ENCODE results near the gene FBXW11. TPM values are rescaled to one million over a fixed set of nuclear protein-coding genes. Genes with fewer than 3 reads are reported as not detected.

Gene FBXW11
- polyA plus RNA-seq, 2 of the 4 experiments (the other 2 are of a cell fraction) = 39.3 to 80.2 TPM

DNA sequence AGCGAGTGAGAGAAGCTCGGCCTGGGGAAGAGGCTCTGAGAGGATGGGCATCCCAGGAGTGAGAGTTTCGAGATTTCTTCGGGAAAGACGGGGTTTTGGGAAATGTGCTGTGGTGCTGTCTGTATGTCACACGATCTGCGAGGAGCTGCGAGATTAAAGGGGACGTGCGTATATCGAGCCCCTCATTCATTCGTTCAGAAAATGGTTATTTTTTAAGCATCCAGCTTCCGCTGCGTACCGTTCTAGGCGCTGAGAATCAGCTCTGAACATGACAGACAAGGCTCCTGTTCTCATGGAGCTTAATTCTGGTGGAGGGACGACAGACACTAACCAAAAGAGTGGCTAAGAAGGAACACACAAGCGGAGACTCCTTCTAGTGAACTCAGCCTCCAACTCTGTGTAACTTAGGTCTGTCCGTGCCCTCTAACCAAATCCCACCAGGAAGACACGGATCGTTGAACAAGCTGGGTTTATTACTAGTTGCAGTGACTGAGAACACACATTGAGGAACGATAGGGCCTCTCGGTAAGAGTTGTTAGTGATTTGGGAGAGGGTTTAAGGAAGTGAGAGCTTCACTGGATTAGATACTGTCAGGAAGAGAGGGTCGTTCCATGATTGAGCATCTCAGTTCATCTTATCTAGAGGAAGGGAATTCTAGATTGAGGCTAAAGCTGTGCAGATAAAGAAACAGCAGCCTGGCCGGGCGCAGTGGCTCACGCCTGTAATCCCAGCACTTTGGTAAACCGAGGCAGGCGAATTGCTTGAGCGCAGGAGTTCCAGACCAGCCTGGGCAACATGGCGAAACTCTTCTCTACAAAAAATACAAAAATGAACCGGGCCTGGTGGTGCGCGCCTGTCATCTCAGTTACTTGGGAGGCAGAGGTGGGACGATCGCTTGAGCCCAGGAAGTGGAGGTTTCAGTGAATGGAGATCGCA is 1.0 kb upstream of the FBXW11 start:
- POLR2A ChIA-PET = interaction anchor here (0.9 to 2.1 kb wide), 9 partner anchors 9 to 589 kb away, joined by 3 to 12 read pairs (median 4); partner anchors contain the start of genes STK10 and UBTD2
- WGBS (ENCODE audit: missing lambda C conversion rate) = 39% methylated on average over 37 of the region's 37 CpGs

DNA sequence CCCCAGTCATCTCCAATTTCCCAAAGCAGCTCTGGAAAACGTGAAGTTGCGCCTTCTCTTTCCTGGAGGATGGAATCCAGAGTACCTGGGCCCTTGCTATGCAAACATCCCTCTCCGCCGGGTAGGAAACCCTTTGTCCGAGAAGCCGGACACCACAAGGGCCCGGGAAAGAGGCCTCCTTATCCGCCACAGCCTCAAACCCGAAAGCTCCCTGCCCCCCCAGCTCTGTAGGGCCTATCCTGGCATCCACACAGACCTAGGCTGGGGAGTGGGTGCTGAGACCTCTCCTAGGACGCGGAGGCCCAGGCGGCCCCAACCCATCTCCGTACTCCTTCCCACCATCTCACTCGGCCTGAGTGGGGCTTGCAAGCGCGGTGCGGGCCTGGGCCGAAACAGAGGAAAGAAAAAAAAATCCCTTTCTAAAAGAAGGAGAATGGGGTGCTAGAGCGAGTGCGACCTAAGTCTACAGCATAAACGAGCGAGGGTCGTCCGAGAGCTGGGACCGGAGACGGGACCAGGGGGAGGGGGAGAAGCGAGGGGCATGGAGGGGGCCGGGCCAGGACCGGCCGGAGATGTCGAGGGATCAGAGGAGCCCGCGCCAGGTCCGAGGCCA is 624 bp downstream of the FBXW11 start:
- Histone ChIP-seq H3K4me2 (peak overlapping the region; percentile 83), H3K27ac (peak overlapping the region; percentile 94 to 98), H3K4me1 (peaks cover 30% of the 10 kb centered on the region), H3K9me3 (no peaks in the 10 kb centered on the region), H3K4me3 (peak overlapping the region; percentile 93)
- CTCF ChIA-PET = interaction anchor here (0.7 to 3.1 kb wide), 6 partner anchors 9 to 183 kb away, joined by 3 to 30 read pairs (median 4); partner anchors contain the start of gene STK10
- POLR2A ChIA-PET = interaction anchor here (0.7 to 2.1 kb wide), 8 partner anchors 10 to 619 kb away, joined by 3 to 12 read pairs (median 4); partner anchors contain the start of genes NPM1 and UBTD2
- no peak for TF ChIP-seq HEYL (CRISPR knock-in tag; IDR thresholded peaks at IDR 0.05)
- TF ChIP-seq MAFK (IDR thresholded peaks at IDR 0.05; ENCODE audit: partially characterized antibody) = no peak
- TF ChIP-seq SREBF2 (IDR thresholded peaks at IDR 0.05) = no peak
- TF ChIP-seq TP53 (CRISPR knock-in tag; IDR thresholded peaks at IDR 0.05) = no peak
- no peak for TF ChIP-seq FOSB (CRISPR knock-in tag; IDR thresholded peaks at IDR 0.05)
- no peak for TF ChIP-seq HDAC2 (IDR thresholded peaks at IDR 0.05)
- TF ChIP-seq, protein P1, sequence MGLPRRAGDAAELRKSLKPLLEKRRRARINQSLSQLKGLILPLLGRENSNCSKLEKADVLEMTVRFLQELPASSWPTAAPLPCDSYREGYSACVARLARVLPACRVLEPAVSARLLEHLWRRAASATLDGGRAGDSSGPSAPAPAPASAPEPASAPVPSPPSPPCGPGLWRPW (IDR thresholded peaks at IDR 0.05) = no peak
- TF ChIP-seq NR3C1 (IDR thresholded peaks at IDR 0.05) = no peak
- ATAC-seq (peak; percentile 16 to 24; a peak in 5 of 6 replicates), FAIRE-seq (no peak), DNase-seq (ENCODE audit: low read depth in 1 of 2, low spot score in 1 of 2) (peak; percentile 25 to 28)
- WGBS (ENCODE audit: missing lambda C conversion rate) = 1% methylated on average over 29 of the region's 34 CpGs

More for the DNA sequence above, 1.0 kb upstream of the FBXW11 start:
- Histone ChIP-seq H3K4me1 (peaks cover 30% of the 10 kb centered on the region), H3K4me3 (peak overlapping the region; percentile 93), H3K27ac (peak overlapping the region; percentile 94 to 98), H3K4me2 (peak overlapping the region; percentile 92), H3K9me3 (no peaks in the 10 kb centered on the region)
- DNase-seq (ENCODE audit: low read depth in 1 of 2, low spot score in 1 of 2) (no peak), FAIRE-seq (no peak), ATAC-seq (peak in 1 of 2 experiments; percentile 26; a peak in 4 of 6 replicates)
- CTCF ChIA-PET = interaction anchor here (0.6 to 3.1 kb wide), 11 partner anchors 9 to 286 kb away, joined by 3 to 30 read pairs (median 4); partner anchors contain the start of gene STK10
- TF ChIP-seq PHF8 (IDR thresholded peaks at IDR 0.05; ENCODE audit: borderline replicate concordance, low read depth) (peak; percentile 75; the same call in 1 of the 2 replicates), POLR2A (IDR thresholded peaks at IDR 0.05; ENCODE audit: low read length) (no peak)

DNA sequence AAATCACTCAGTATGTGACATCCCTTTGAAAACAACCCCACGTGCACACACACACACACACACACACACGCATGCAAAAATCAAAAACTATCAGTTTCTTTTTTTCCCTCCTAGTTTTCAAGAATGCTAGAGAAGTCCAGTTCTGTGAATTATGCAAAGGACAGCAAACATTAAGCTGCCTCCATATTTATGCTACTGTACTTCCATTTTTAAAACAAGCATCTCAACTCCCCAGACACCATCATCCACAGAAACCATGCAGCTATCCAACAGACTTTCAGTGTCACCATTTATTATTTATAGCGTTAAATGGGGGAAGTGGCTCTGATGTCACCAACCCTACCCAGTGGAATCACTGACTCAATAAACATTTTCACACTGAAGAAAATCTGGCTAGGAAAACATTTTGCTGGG is 1.6 kb downstream of the FBXW11 start:
- ChIA-PET POLR2A (no interaction called here), CTCF (interaction anchor here (1.1 to 1.7 kb wide), 2 partner anchors 19 to 20 kb away, joined by 3 to 4 read pairs; no protein-coding TSS in a partner anchor)
- Histone ChIP-seq H3K9me3 (no peaks in the 10 kb centered on the region), H3K4me3 (peak overlapping the region; percentile 93), H3K4me1 (peaks cover 30% of the 10 kb centered on the region), H3K27ac (peak overlapping the region in 1 of 2 experiments; percentile 94; a peak in 3 of 6 replicates), H3K4me2 (peak overlapping the region; percentile 83)
- TF ChIP-seq BHLHE40 (IDR thresholded peaks at IDR 0.05; ENCODE audit: low read depth, low read length) (no peak), HOXB5 (CRISPR knock-in tag; IDR thresholded peaks at IDR 0.05) (no peak), ZC3H11A (IDR thresholded peaks at IDR 0.05) (no peak), GATA3 (IDR thresholded peaks at IDR 0.05; ENCODE audit: borderline replicate concordance) (no peak), CHD2 (IDR thresholded peaks at IDR 0.05; ENCODE audit: low read length, partially characterized antibody) (no peak)
- DNase-seq (ENCODE audit: low read depth in 1 of 2, low spot score in 1 of 2) (peak in 1 of 2 experiments; percentile 17), ATAC-seq (no peak), FAIRE-seq (no peak)
- WGBS (ENCODE audit: missing lambda C conversion rate) = 35% methylated on average over 3 of the region's 3 CpGs

DNA sequence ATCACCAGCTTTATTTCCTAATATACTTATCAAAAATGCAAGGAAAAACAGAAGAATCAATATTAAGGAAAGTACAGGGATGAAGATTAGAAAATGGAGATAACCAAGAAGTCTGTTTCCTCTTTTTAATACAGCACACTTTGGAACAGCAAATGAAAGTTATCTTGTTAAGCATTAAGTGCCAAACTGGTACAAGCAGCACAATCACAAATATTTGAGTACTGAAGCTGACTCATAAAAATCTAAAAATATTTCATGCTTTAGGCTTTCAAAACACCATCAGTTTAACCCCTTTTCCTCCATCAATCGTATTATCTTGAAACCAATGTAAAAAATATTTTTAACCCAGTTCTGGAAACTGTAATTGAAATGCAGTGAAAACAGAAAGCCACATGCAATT is 2.7 kb downstream of the FBXW11 start:
- no peak for ATAC-seq
- 30% methylated on average over 1 of the region's 1 CpG for WGBS (ENCODE audit: missing lambda C conversion rate)
- DNase-seq (ENCODE audit: low read depth in 1 of 2, low spot score in 1 of 2) = no peak
- H3K4me2 ChIP-seq = peak overlapping the region; percentile 83
- H3K27ac ChIP-seq = no peak overlapping the region
- FAIRE-seq = no peak
- ChIA-PET POLR2A (no interaction called here), CTCF (no interaction called here)
- H3K4me3 ChIP-seq = no peak overlapping the region
- peaks cover 30% of the 10 kb centered on the region for H3K4me1 ChIP-seq
- TF ChIP-seq ZFP36 (IDR thresholded peaks at IDR 0.05; ENCODE audit: borderline replicate concordance, partially characterized antibody) (no peak), RFX5 (IDR thresholded peaks at IDR 0.05) (no peak), GATA3 (IDR thresholded peaks at IDR 0.05; ENCODE audit: borderline replicate concordance) (no peak), NPAS2 (CRISPR knock-in tag; IDR thresholded peaks at IDR 0.05; ENCODE audit: borderline replicate concordance) (no peak), KDM1A (IDR thresholded peaks at IDR 0.05; ENCODE audit: low read depth) (no peak), SREBF2 (IDR thresholded peaks at IDR 0.05) (no peak), JUNB (IDR thresholded peaks at IDR 0.05) (no peak), EP300 (IDR thresholded peaks at IDR 0.05) (no peak), TP53 (CRISPR knock-in tag; IDR thresholded peaks at IDR 0.05) (no peak), RNF2 (IDR thresholded peaks at IDR 0.05; ENCODE audit: borderline replicate concordance, low read depth) (no peak)
- H3K9me3 ChIP-seq = no peaks in the 10 kb centered on the region
